Type B pancreatic cell (in vitro differentiated cells): ENCODE data around the gene TMTC4. TPM values are rescaled to one million over a fixed set of nuclear protein-coding genes. Genes with fewer than 3 reads are reported as not detected.
"Not testable (repeated sequence)": the region's sequence is repeated elsewhere in the genome, so short reads cannot be mapped to it uniquely, and the experiment has no call there.

ENCODE experiments used
- DNase-seq: peaks from one replicate; pipeline ENCODE4 v3.0.0; 2021; ENCODE audit warnings: mixed read lengths; ENCODE audit not compliant: unreplicated experiment; ENCODE audit errors: extremely low spot score
- H3K27ac Mint-ChIP-seq: 2 replicates; pipeline ENCODE4 v1.8.0; 2021; ENCODE audit warnings: mild to moderate bottlenecking, mixed read lengths
- H3K27me3 Mint-ChIP-seq: 2 replicates; pipeline ENCODE4 v1.8.0; 2021; ENCODE audit warnings: mixed read lengths
- H3K36me3 Mint-ChIP-seq: 2 replicates; pipeline ENCODE4 v1.8.0; 2021; ENCODE audit warnings: mixed read lengths
- H3K4me1 Mint-ChIP-seq: one replicate; pipeline ENCODE4 v1.8.0; 2021; ENCODE audit warnings: mixed read lengths; ENCODE audit not compliant: unreplicated experiment
- H3K4me3 Mint-ChIP-seq: 2 replicates; pipeline ENCODE4 v1.8.0; 2021; ENCODE audit warnings: mild to moderate bottlenecking, mixed read lengths
- H3K9me3 Mint-ChIP-seq: 2 replicates; pipeline ENCODE4 v1.8.0; 2021; ENCODE audit warnings: mixed read lengths
- CTCF ChIP-seq: fragments of 200-600 bp; sonication (generic); conservative IDR thresholded peaks from 2 replicates; pipeline ENCODE4 v1.5.0; 2021; ENCODE audit warnings: antibody characterized with exemption, mild to moderate bottlenecking
- total RNA-seq: library from RNA; stranded (reverse); gene quantifications from 2 replicates; pipeline ENCODE4 v1.2.1, GENCODE V29; 2021; ENCODE audit warnings: low replicate concordance

Gene TMTC4
- total RNA-seq, 1 donor from 2014 or later = 44.5 TPM

- no peak for TF ChIP-seq CTCF
- no peak overlapping the region for H3K27ac Mint-ChIP-seq
- H3K4me1 Mint-ChIP-seq = no peaks in the 10 kb centered on the region
- no peaks in the 10 kb centered on the region for H3K9me3 Mint-ChIP-seq
- H3K27me3 Mint-ChIP-seq = no peaks in the 10 kb centered on the region
- DNase-seq = no peak
- no peaks in the 10 kb centered on the region for H3K36me3 Mint-ChIP-seq
- H3K4me3 Mint-ChIP-seq = no peak overlapping the region
Measured at GRCh38 chr13:100710176-100710575, 35.6 kb upstream of the TMTC4 start.

DNA sequence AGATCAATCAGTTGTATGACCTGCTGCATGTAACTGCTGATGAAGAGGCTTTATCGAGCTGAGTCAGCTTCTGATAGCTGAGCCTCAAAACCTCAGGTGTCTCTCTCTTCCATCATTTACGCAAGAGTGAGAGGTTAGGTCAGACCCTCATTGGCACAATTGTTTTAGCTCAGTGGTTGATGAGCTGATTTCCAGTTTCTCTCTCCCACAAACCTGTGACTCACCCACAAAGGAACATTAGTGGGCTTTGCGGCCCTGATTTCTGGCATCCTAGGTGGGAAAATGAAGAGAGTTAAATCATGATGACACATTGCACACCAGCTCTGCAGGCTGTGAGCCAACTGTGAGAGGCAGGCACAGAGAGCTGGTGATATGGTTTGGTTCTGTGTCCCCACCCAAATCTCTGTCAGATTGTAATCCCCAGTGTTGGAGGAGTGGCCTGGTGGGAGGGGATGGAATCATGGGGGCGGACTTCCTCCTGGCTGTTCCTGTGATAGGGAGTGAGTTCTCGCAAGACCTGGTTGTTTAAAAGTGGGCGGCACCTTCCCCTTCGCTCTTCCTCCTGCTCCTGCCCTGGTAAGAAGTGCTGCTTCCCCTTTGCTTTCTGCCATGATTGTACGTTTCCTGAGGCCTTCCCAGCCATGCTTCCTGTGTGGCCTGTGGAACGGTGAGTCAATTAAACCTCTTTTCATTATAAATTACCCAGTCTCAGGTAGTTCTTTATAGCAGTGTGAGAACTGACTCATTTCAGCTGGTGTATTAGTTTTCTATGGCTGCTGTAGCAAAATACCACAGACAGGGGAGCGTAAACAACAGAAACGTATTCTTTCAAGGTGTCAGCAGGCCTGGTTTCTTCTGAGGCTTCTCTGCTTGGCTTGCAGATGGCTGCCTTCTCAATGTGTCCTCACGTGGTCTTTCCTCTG lies 33.5 kb upstream of the TMTC4 start:
- Mint-ChIP-seq H3K27ac (no peak overlapping the region), H3K4me1 (no peaks in the 10 kb centered on the region), H3K36me3 (no peaks in the 10 kb centered on the region), H3K9me3 (no peaks in the 10 kb centered on the region), H3K4me3 (no peak overlapping the region), H3K27me3 (no peaks in the 10 kb centered on the region)
- no peak for DNase-seq
- TF ChIP-seq CTCF = no peak

GRCh38 chr13:100698331-100698730 lies 23.7 kb upstream of the TMTC4 start:
- H3K27ac Mint-ChIP-seq, H3K4me1 Mint-ChIP-seq, H3K9me3 Mint-ChIP-seq, H3K36me3 Mint-ChIP-seq, H3K4me3 Mint-ChIP-seq, H3K27me3 Mint-ChIP-seq, DNase-seq: not testable (repeated sequence)

GRCh38 chr13:100695509-100695773 lies 20.8 kb upstream of the TMTC4 start:
- Mint-ChIP-seq H3K4me3 (no peak overlapping the region), H3K36me3 (no peaks in the 10 kb centered on the region), H3K27ac (no peak overlapping the region), H3K27me3 (peaks cover 5% of the 10 kb centered on the region), H3K9me3 (peaks cover 4% of the 10 kb centered on the region), H3K4me1 (no peaks in the 10 kb centered on the region)
- no peak for TF ChIP-seq CTCF
- no peak for DNase-seq

DNA sequence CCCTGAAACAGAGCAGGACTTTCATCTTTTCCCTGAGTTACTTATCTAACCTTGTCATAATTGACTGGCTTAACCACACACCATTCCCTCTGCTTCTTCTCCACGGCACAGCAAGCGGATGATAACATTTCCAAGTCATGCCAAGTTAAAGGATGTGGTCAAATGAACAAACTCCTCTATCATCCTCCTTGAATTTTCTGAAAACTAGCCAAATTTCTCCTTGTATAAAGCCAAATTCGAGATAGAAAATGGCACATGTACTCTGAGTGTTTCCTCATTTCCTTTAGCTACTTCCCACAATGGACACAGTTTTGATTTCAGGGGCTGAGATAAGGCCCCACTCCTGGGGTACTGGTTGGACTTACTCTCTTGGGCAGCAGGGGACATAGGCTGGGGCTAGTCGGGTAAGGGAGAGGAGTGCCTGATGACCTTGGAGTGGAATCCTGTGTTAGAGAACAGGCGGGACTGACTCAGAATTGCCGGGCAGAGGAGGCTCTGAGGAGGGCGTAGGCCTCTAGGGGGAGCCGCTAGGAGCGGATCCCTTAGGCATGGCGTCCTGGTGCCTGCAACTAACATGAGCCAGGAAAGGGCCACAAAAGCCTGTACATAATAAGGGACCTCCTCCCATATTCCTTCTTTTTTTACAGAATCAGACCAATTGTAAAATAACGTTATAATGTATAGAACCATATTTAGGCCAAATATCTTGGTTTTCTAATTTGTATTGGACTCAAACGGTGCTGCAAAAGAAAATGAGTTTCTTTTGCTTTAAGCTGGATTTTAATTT lies 20.3 kb upstream of the TMTC4 start:
- DNase-seq = no peak
- Mint-ChIP-seq H3K9me3 (peaks cover 4% of the 10 kb centered on the region), H3K4me3 (no peak overlapping the region)

More for the DNA sequence above, 20.3 kb upstream of the TMTC4 start:
- Mint-ChIP-seq H3K27ac (no peak overlapping the region), H3K27me3 (peaks cover 5% of the 10 kb centered on the region), H3K4me1 (no peaks in the 10 kb centered on the region), H3K36me3 (no peaks in the 10 kb centered on the region)
- peak; percentile 73 for TF ChIP-seq CTCF
